ENCODE data around the gene MMP2. TPM values are rescaled to one million over a fixed set of nuclear protein-coding genes. Genes with fewer than 3 reads are reported as not detected.

MMP2 gene
- total RNA-seq, 1 experiment from 2014 or later = 1.5 TPM

DNA sequence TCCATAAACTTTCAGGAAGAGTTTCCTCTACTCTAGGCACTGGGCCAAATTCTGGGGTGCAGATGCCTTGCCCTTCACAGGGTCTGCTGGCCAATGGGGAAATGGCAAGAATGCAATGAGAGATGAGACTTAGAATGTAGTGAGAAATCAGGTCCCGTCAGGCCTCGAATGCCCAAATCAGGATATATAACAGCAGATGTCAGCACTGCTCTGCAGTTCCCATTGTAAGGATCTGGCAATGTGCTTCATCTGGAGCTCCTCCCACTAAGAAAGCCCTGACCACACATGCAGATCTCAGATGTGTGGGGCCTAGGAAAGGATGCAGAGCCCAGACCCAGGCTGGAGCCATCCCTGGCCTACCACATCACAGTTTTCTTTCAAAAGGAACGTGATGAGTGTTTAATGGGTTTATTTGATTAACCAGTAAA lies 16.0 kb downstream of the MMP2 start:
- Histone ChIP-seq H4K20me1 (ENCODE audit: insufficient read depth) (no peaks in the 10 kb centered on the region), H3K9me2 (ENCODE audit: insufficient read depth) (no peaks in the 10 kb centered on the region), H3K27me3 (ENCODE audit: insufficient read depth, low read length) (0 out of 2 replicates have a peak, but pooled peaks cover 2% of the 10 kb centered on the region), H3K4me3 (replicated peaks in 1 of 2; ENCODE audit: low read depth in 1 of 2, low read length in 2 of 2) (no peak overlapping the region), H3K79me2 (ENCODE audit: insufficient read depth, low read length) (no peaks in the 10 kb centered on the region), H3K4me2 (ENCODE audit: low read length) (no peak overlapping the region), H3K36me3 (ENCODE audit: control insufficient read depth in 1 of 2, insufficient read depth in 2 of 2, low read length in 2 of 2) (no peaks in the 10 kb centered on the region), H3K9me3 (ENCODE audit: control insufficient read depth in 1 of 2, insufficient read depth in 1 of 2, low read depth in 1 of 2, low read length in 2 of 2) (no peaks in the 10 kb centered on the region), H3K4me1 (ENCODE audit: control insufficient read depth in 1 of 2, insufficient read depth in 2 of 2, low read length in 2 of 2) (peaks cover 5 to 9% of the 10 kb centered on the region in 2 experiments), H3K9ac (ENCODE audit: low read length) (no peak overlapping the region), H3K27ac (ENCODE audit: low read depth, low read length) (no peak overlapping the region), H2AFZ (ENCODE audit: low read depth, low read length, poor library complexity, severe bottlenecking) (no peak overlapping the region)
- RAD21 ChIA-PET (ENCODE audit: low non-redundant PET in 1 of 2, low total read pairs in 2 of 2, uncharacterized antibody in 2 of 2, unreplicated experiment in 2 of 2) = interaction anchor here in 1 of 2 experiments (0.7 kb wide), 1 partner anchor 207 kb away, joined by 3 read pairs; no protein-coding TSS in a partner anchor
- BruUV-seq (replicated peaks) = no TSS peak
- no peak for DNase-seq (ENCODE audit: low read depth, low spot score)
- POLR2A ChIA-PET = interaction anchor here (1.3 kb wide), 1 partner anchor 24 kb away, joined by 3 read pairs; no protein-coding TSS in a partner anchor
- TF ChIP-seq ZFX (IDR thresholded peaks at IDR 0.05) = no peak
- TF ChIP-seq CEBPB (IDR thresholded peaks at IDR 0.05; ENCODE audit: low read depth) = no peak
- TF ChIP-seq JUND (IDR thresholded peaks at IDR 0.05) = no peak
- no peak for TF ChIP-seq ZNF274 (IDR thresholded peaks at IDR 0.05; ENCODE audit: low read depth, low read length)
- TF ChIP-seq EGR1 (IDR thresholded peaks at IDR 0.05; ENCODE audit: low read depth) = no peak
- TF ChIP-seq CBX3 (IDR thresholded peaks at IDR 0.05; ENCODE audit: low read depth) = no peak
- TF ChIP-seq, protein P1, sequence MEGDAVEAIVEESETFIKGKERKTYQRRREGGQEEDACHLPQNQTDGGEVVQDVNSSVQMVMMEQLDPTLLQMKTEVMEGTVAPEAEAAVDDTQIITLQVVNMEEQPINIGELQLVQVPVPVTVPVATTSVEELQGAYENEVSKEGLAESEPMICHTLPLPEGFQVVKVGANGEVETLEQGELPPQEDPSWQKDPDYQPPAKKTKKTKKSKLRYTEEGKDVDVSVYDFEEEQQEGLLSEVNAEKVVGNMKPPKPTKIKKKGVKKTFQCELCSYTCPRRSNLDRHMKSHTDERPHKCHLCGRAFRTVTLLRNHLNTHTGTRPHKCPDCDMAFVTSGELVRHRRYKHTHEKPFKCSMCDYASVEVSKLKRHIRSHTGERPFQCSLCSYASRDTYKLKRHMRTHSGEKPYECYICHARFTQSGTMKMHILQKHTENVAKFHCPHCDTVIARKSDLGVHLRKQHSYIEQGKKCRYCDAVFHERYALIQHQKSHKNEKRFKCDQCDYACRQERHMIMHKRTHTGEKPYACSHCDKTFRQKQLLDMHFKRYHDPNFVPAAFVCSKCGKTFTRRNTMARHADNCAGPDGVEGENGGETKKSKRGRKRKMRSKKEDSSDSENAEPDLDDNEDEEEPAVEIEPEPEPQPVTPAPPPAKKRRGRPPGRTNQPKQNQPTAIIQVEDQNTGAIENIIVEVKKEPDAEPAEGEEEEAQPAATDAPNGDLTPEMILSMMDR (IDR thresholded peaks at IDR 0.05 in 2 of 3, conservative IDR thresholded peaks at IDR 0.05 in 1 of 3; ENCODE audit: borderline replicate concordance in 1 of 3, insufficient read depth in 1 of 3, low read depth in 2 of 3, low read length in 2 of 3) = peak; percentile 5 to 46 (median 25); a peak in 3 of 6 replicates
- peak; percentile 72 for TF ChIP-seq RAD21 (IDR thresholded peaks at IDR 0.05; ENCODE audit: low read depth)
- TF ChIP-seq, protein P2, sequence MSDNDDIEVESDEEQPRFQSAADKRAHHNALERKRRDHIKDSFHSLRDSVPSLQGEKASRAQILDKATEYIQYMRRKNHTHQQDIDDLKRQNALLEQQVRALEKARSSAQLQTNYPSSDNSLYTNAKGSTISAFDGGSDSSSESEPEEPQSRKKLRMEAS (IDR thresholded peaks at IDR 0.05) = no peak
- TF ChIP-seq YY1 (IDR thresholded peaks at IDR 0.05; ENCODE audit: extremely low read depth, insufficient replicate concordance, low read depth, low read length) = no peak
- TF ChIP-seq, protein P3, sequence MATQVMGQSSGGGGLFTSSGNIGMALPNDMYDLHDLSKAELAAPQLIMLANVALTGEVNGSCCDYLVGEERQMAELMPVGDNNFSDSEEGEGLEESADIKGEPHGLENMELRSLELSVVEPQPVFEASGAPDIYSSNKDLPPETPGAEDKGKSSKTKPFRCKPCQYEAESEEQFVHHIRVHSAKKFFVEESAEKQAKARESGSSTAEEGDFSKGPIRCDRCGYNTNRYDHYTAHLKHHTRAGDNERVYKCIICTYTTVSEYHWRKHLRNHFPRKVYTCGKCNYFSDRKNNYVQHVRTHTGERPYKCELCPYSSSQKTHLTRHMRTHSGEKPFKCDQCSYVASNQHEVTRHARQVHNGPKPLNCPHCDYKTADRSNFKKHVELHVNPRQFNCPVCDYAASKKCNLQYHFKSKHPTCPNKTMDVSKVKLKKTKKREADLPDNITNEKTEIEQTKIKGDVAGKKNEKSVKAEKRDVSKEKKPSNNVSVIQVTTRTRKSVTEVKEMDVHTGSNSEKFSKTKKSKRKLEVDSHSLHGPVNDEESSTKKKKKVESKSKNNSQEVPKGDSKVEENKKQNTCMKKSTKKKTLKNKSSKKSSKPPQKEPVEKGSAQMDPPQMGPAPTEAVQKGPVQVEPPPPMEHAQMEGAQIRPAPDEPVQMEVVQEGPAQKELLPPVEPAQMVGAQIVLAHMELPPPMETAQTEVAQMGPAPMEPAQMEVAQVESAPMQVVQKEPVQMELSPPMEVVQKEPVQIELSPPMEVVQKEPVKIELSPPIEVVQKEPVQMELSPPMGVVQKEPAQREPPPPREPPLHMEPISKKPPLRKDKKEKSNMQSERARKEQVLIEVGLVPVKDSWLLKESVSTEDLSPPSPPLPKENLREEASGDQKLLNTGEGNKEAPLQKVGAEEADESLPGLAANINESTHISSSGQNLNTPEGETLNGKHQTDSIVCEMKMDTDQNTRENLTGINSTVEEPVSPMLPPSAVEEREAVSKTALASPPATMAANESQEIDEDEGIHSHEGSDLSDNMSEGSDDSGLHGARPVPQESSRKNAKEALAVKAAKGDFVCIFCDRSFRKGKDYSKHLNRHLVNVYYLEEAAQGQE (IDR thresholded peaks at IDR 0.05; ENCODE audit: low read depth) = no peak
- no peak for TF ChIP-seq SRF (IDR thresholded peaks at IDR 0.05; ENCODE audit: low read depth)
- no peak for TF ChIP-seq EZH2 (IDR thresholded peaks at IDR 0.05)
- TF ChIP-seq ELF1 (IDR thresholded peaks at IDR 0.05; ENCODE audit: borderline replicate concordance, low read depth) = no peak
- TF ChIP-seq TCF7L2 (IDR thresholded peaks at IDR 0.05; ENCODE audit: borderline replicate concordance, extremely low read depth, insufficient read depth, insufficient read length) = no peak
- ATAC-seq = peak; percentile 70
- CTCF ChIA-PET = interaction anchor here (1.0 to 1.7 kb wide), 5 partner anchors 12 to 207 kb away, joined by 3 to 14 read pairs (median 7); no protein-coding TSS in a partner anchor
- intact Hi-C loops (cut with micrococcal nuclease) = loop anchor here (1.0 to 2.0 kb wide), 2 partner anchors 48 to 208 kb away; no protein-coding TSS in a partner anchor
